Skin epidermis (tissue), 12 donors: ENCODE data around the gene XXYLT1.
"Not testable (repeated sequence)": the region's sequence is repeated elsewhere in the genome, so short reads cannot be mapped to it uniquely, and the experiment has no call there.

Source experiments
- H3K27ac ChIP-seq, 21 experiments: fragments of 200-600 bp; sonication (generic) in 11 of 21; one replicate each; pipeline ENCODE4 v1.5.0; 2020; ENCODE audit warnings: mild to moderate bottlenecking in 3 of 21, inconsistent platforms in 2 of 21, moderate library complexity in 2 of 21
- H3K4me3 ChIP-seq, 7 experiments: fragments of 200-600 bp; sonication (generic) in 2 of 7; one replicate each; pipeline ENCODE4 v1.5.0; 2020; ENCODE audit warnings: inconsistent platforms in 2 of 7, mild to moderate bottlenecking in 2 of 7, moderate library complexity in 1 of 7

Gene XXYLT1

GRCh38 chr3:195236801-195237570, 34.0 kb downstream of the XXYLT1 start:
- Histone ChIP-seq H3K27ac (no peak overlapping the region), H3K4me3 (no peak overlapping the region)

- no peak overlapping the region for H3K4me3 ChIP-seq
- no peak overlapping the region for H3K27ac ChIP-seq
Observed at GRCh38 chr3:195236076-195236798, 34.7 kb downstream of the XXYLT1 start.

GRCh38 chr3:195230244-195230643, 40.7 kb downstream of the XXYLT1 start:
- no peak overlapping the region for H3K4me3 ChIP-seq
- no peak overlapping the region for H3K27ac ChIP-seq

- not testable (repeated sequence) for H3K27ac ChIP-seq
Observed at GRCh38 chr3:195228886-195229285, 42.1 kb downstream of the XXYLT1 start.

GRCh38 chr3:195227871-195228270, 43.1 kb downstream of the XXYLT1 start:
- H3K4me3 ChIP-seq, result no peak overlapping the region
- no peak overlapping the region for H3K27ac ChIP-seq

More at GRCh38 chr3:195228886-195229285, 42.1 kb downstream of the XXYLT1 start:
- H3K4me3 ChIP-seq, result not testable (repeated sequence)

- H3K27ac ChIP-seq, result no peak overlapping the region
- H3K4me3 ChIP-seq, result no peak overlapping the region
Observed at GRCh38 chr3:195226900-195227447, 44.0 kb downstream of the XXYLT1 start.

- Histone ChIP-seq H3K4me3 (no peak overlapping the region), H3K27ac (no peak overlapping the region)
Observed at GRCh38 chr3:195226445-195226844, 44.5 kb downstream of the XXYLT1 start.

GRCh38 chr3:195224980-195225580, 45.9 kb downstream of the XXYLT1 start:
- Histone ChIP-seq H3K27ac (peak overlapping the region in 3 of 21 experiments; percentile 41 to 71 (median 67)), H3K4me3 (no peak overlapping the region)

- Histone ChIP-seq H3K27ac (peak overlapping the region in 16 of 21 experiments; percentile 11 to 86 (median 49)), H3K4me3 (no peak overlapping the region)
Observed at GRCh38 chr3:195224156-195224979, 46.6 kb downstream of the XXYLT1 start.

- H3K27ac ChIP-seq, result peak overlapping the region in 11 of 21 experiments; percentile 28 to 87 (median 58)
Observed at GRCh38 chr3:195221876-195222617, 48.9 kb downstream of the XXYLT1 start.

GRCh38 chr3:195221015-195221853, 49.7 kb downstream of the XXYLT1 start:
- Histone ChIP-seq H3K27ac (peak overlapping the region in 9 of 21 experiments; percentile 28 to 87 (median 54)), H3K4me3 (no peak overlapping the region)

More at GRCh38 chr3:195221876-195222617, 48.9 kb downstream of the XXYLT1 start:
- H3K4me3 ChIP-seq, result no peak overlapping the region

GRCh38 chr3:195219351-195220230, 51.4 kb downstream of the XXYLT1 start:
- Histone ChIP-seq H3K27ac (peak overlapping the region in 1 of 21 experiments; percentile 25), H3K4me3 (no peak overlapping the region)

GRCh38 chr3:195218331-195218730, 52.6 kb downstream of the XXYLT1 start:
- H3K27ac ChIP-seq, H3K4me3 ChIP-seq: not testable (repeated sequence)

- not testable (repeated sequence) for H3K27ac ChIP-seq, H3K4me3 ChIP-seq
Observed at GRCh38 chr3:195215576-195215975, 55.4 kb downstream of the XXYLT1 start.

- Histone ChIP-seq H3K4me3 (no peak overlapping the region), H3K27ac (no peak overlapping the region)
Observed at GRCh38 chr3:195214381-195214780, 56.6 kb downstream of the XXYLT1 start.

- no peak overlapping the region for H3K4me3 ChIP-seq
- H3K27ac ChIP-seq, result no peak overlapping the region
Observed at GRCh38 chr3:195213639-195214315, 57.2 kb downstream of the XXYLT1 start.
